ENCODE data around the gene PKD1L1. TPM values are rescaled to one million over a fixed set of nuclear protein-coding genes. Genes with fewer than 3 reads are reported as not detected.

The PKD1L1 gene
- total and polyA plus RNA-seq, 2 experiments from 2014 or later = 0.15 to 0.54 TPM

- peaks cover 4% of the 10 kb centered on the region for H3K4me1 ChIP-seq (ENCODE audit: low read depth)
- H3K9me3 ChIP-seq (ENCODE audit: low read depth) = no peaks in the 10 kb centered on the region
- H3K27ac ChIP-seq = no peak overlapping the region
- DNase-seq (ENCODE audit: low read depth in 1 of 2, low spot score in 1 of 2) = no peak
- no peak overlapping the region for H3K4me3 ChIP-seq
- no peaks in the 10 kb centered on the region for H3K36me3 ChIP-seq
- no peak for TF ChIP-seq CTCF (IDR thresholded peaks at IDR 0.05; ENCODE audit: low read depth, low read length)
- H3K27me3 ChIP-seq = no peaks in the 10 kb centered on the region
Observed at GRCh38 chr7:47915616-47915976, 32.7 kb downstream of the PKD1L1 start.

GRCh38 chr7:47914717-47915615 lies 33.3 kb downstream of the PKD1L1 start:
- TF ChIP-seq CTCF (IDR thresholded peaks at IDR 0.05; ENCODE audit: low read depth, low read length) = no peak
- H3K27me3 ChIP-seq = no peaks in the 10 kb centered on the region
- no peak overlapping the region for H3K4me3 ChIP-seq
- H3K4me1 ChIP-seq (ENCODE audit: low read depth) = peaks cover 4% of the 10 kb centered on the region
- H3K36me3 ChIP-seq = no peaks in the 10 kb centered on the region
- peak in 1 of 2 donors; percentile 44 for DNase-seq (ENCODE audit: low read depth in 1 of 2, low spot score in 1 of 2)
- no peak overlapping the region for H3K27ac ChIP-seq
- H3K9me3 ChIP-seq (ENCODE audit: low read depth) = no peaks in the 10 kb centered on the region

- Histone ChIP-seq H3K9me3 (ENCODE audit: low read depth) (no peaks in the 10 kb centered on the region), H3K27ac (no peak overlapping the region), H3K4me3 (no peak overlapping the region), H3K27me3 (no peaks in the 10 kb centered on the region), H3K4me1 (ENCODE audit: low read depth) (peaks cover 4% of the 10 kb centered on the region), H3K36me3 (no peaks in the 10 kb centered on the region)
- no peak for TF ChIP-seq CTCF (IDR thresholded peaks at IDR 0.05; ENCODE audit: low read depth, low read length)
- DNase-seq (ENCODE audit: low read depth in 1 of 2, low spot score in 1 of 2) = no peak
Observed at GRCh38 chr7:47912332-47912731, 35.9 kb downstream of the PKD1L1 start.

- Histone ChIP-seq H3K4me3 (no peak overlapping the region), H3K36me3 (no peaks in the 10 kb centered on the region), H3K9me3 (ENCODE audit: low read depth) (no peaks in the 10 kb centered on the region), H3K27me3 (no peaks in the 10 kb centered on the region), H3K4me1 (ENCODE audit: low read depth) (no peaks in the 10 kb centered on the region), H3K27ac (no peak overlapping the region)
- no peak for TF ChIP-seq CTCF (IDR thresholded peaks at IDR 0.05; ENCODE audit: low read depth, low read length)
- no peak for DNase-seq (ENCODE audit: low read depth in 1 of 2, low spot score in 1 of 2)
Observed at GRCh38 chr7:47908720-47909119, 39.5 kb downstream of the PKD1L1 start.

- H3K4me3 ChIP-seq = no peak overlapping the region
- H3K36me3 ChIP-seq = no peaks in the 10 kb centered on the region
- no peaks in the 10 kb centered on the region for H3K4me1 ChIP-seq (ENCODE audit: low read depth)
- no peak for TF ChIP-seq CTCF (IDR thresholded peaks at IDR 0.05; ENCODE audit: low read depth, low read length)
- no peak for DNase-seq (ENCODE audit: low read depth in 1 of 2, low spot score in 1 of 2)
- H3K9me3 ChIP-seq (ENCODE audit: low read depth) = no peaks in the 10 kb centered on the region
- no peak overlapping the region for H3K27ac ChIP-seq
- H3K27me3 ChIP-seq = no peaks in the 10 kb centered on the region
Observed at GRCh38 chr7:47907981-47908616, 40.2 kb downstream of the PKD1L1 start.
